Heart left ventricle (tissue), 16 donors: ENCODE results near the gene SNX21. TPM values are rescaled to one million over a fixed set of nuclear protein-coding genes. Genes with fewer than 3 reads are reported as not detected.

Experiments used
- ATAC-seq, 4 donors: fragments of 200-7000 bp; cut with Tn5 transposase; one replicate each; pipeline ENCODE4 v1.9.1; 2020 to 2022; ENCODE audit warnings: moderate library complexity in 4 of 4, mild to moderate bottlenecking in 3 of 4, moderate number of reproducible peaks in 1 of 4
- DNase-seq, 5 donors: peaks; one replicate each; pipeline ENCODE4 v3.0.0-alpha.2; 2020
- H3K27ac ChIP-seq, 12 donors: fragments of 200-600 bp; sonication (generic) in 4 of 12; one replicate each; pipeline versions ENCODE4 v1.5.0 to v1.8.0; 2016 to 2022; ENCODE audit warnings: mild to moderate bottlenecking in 2 of 12
- H3K27me3 ChIP-seq, 9 donors: fragments of 200-600 bp; sonication (generic) in 2 of 9; one replicate each; pipeline versions ENCODE4 v1.5.1 to v1.8.0; 2016 to 2022; ENCODE audit warnings: mild to moderate bottlenecking in 3 of 9
- H3K36me3 ChIP-seq, 9 donors: fragments of 200-600 bp; sonication (generic) in 2 of 9; one replicate each; pipeline versions ENCODE4 v1.5.0 to v1.8.0; 2018 to 2022; ENCODE audit warnings: mild to moderate bottlenecking in 2 of 9
- H3K4me1 ChIP-seq, 12 donors: fragments of 200-600 bp; sonication (generic) in 4 of 12; one replicate each; pipeline versions ENCODE4 v1.5.0 to v1.8.0; 2016 to 2022; ENCODE audit warnings: mild to moderate bottlenecking in 3 of 12
- H3K4me3 ChIP-seq, 12 donors: fragments of 200-600 bp; sonication (generic) in 4 of 12; one replicate each; pipeline versions ENCODE4 v1.5.0 to v1.8.0; 2017 to 2022; ENCODE audit warnings: mild to moderate bottlenecking in 9 of 12, moderate library complexity in 4 of 12
- H3K9me3 ChIP-seq, 12 donors: fragments of 200-600 bp; sonication (generic) in 4 of 12; one replicate each; pipeline versions ENCODE4 v1.5.0 to v1.8.0; 2016 to 2022; ENCODE audit warnings: mild to moderate bottlenecking in 1 of 12
- POLR2A ChIP-seq, 2 donors: fragments of 450-650 bp; IDR thresholded peaks; one replicate each; pipeline ENCODE4 v1.6.1; 2017; ENCODE audit warnings: antibody characterized with exemption in 2 of 2, mild to moderate bottlenecking in 2 of 2, moderate library complexity in 2 of 2
- WGBS, 4 donors: extraction: QIAGEN DNeasy Blood & Tissue Kit in 2 of 4; methylation state at CpG; one replicate each; pipeline versions ENCODE4 v1.1.5 to v1.1.7; 2013 to 2018; 5-methylcytosine and 5-hydroxymethylcytosine counted together
- intact Hi-C, 10 donors: fragments of 100-400 bp; cut with DNase I; formaldehyde crosslinking; loops; one replicate each; pipeline versions ENCODE4 v1.11.1 to v1.14.2; 2022
- polyA plus RNA-seq, 2 donors: library from polyadenylated mRNA; stranded (reverse); fragments of 200-250 nt; gene quantifications; one replicate each; pipeline ENCODE4 v1.2.3, GENCODE V29; 2013
- total RNA-seq, 9 donors: library from RNA; depleted of rRNA in 2 of 9; stranded (reverse); fragments of >200 nt in 2 of 9; fragmentation: NEBNext Ultra II Directional in 3 of 9; extraction: Animal tissue kit (Norgen Biotek cat#: 25700) in 3 of 9; gene quantifications; one replicate each; pipeline versions ENCODE4 v1.1.0 to v1.2.4, GENCODE V29; 2016 to 2023
- TF ChIP-seq, protein P1 (sequence below), 12 donors: fragments of 200-600 bp; sonication (generic) in 4 of 12; IDR thresholded peaks; one replicate each; pipeline versions ENCODE4 v1.5.0 to v1.8.0; 2018 to 2022; ENCODE audit warnings: antibody characterized with exemption in 12 of 12, mild to moderate bottlenecking in 5 of 12
- donor health status: ischemic (EF 13 %, LVEDD 7.1; RV severe dilation, severe dysfunction).
- donor health status: healthy with polysubstance abuse.
- donor health status: DM: no; HTN: yes; CAD: no.
- donor health status: DM: no; HTN: no; CAD: no.
- donor health status: ischemic (EF 25% LVEDD 6.9; RV normal size, moderate dysfunction).
- donor health status: ischemic (EF 25% LVEDD 5.7; RV mildly dilated, moderate dysfunction).
- donor health status: healthy.
- donor health status: DM: yes; HTN: yes; CAD: no.
- donor health status: ischemic (EF 35%, LVEDD 5.7; RV mildly dilated, moderate dysfunction).
- donor health status: nonischemic (EF 11% LVEDD 7.7; RV severe dilation, severe dysfunction).
- donor health status: DM: yes; HTN: yes; CAD: no.
- donor health status: PGD.
- donor health status: ischemic (EF 29% LVEDD 5.4; RV normal size, mild dysfunction).
- donor health status: nonischemic (EF 23%, LVEDD 6.1; RV moderate dilation, normal function).

SNX21 gene
- total and polyA plus RNA-seq, 11 donors, result 13.7 to 45.6 (median 18.9) TPM

DNA sequence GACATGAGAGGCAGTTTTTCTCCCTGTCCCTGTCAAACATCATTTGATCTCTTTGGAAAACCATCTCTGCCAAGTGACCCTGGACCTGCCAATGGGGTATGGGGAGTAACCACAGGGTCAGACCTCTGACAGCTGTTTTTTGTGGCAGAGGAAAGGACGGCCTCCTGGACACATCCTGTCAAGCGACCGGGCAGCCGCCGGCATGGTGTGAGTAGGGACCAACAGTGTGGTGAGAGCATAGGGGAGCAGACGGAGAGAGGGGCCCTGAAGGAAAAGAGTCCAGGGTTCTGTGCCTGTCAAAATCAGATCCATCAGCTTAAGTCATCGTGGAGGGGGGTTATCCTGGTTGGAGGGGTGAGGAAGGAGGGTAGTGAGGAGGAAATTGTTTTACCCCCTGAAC is 31.7 kb upstream of the SNX21 start:
- no peak for ATAC-seq
- intact Hi-C loops, result loop anchor here in 1 of 10 donors (10.0 kb wide), 1 partner anchor 163 kb away; no protein-coding TSS in a partner anchor
- H3K36me3 ChIP-seq, result peaks cover 0 to 73% (median 66%) of the 10 kb centered on the region in 9 donors

DNA sequence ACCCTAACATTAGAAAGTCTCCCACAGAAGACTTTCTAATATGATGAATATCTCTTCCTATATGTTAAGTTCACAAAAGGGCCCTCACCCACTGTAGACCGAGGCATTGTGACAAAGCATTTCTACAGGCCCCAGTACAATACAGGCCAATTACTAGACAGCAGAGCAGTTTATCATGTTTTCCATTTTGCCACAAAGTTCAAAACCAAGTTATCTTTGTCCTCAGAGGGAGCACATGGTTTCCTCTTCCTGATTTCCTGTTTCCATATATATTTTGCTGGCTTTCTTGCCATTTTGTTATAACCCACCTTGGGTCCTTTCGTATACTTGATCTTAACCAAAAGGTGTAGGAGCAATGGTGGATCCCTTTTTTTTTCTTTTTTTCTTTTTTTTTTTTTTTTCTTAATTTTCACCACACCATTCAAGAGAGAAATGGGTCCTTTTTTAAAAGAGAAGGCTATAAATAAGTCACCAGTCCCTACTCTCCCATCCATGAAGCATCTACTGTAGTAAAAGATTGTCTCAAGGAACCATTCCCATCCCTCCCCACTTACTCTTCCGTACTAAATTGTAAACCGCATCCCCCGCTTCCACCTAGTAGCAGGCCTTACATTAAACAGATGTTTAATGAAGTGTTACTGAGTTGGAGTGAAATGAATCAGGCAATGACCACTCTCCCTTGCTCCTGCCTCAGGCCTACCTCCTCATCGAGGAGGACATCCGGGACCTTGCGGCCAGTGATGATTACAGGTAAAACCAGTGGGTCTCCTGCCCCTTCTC is 23.2 kb upstream of the SNX21 start:
- WGBS, 4 donors, result 91 to 95% (median 93%) methylated on average over 8 of the region's 8 CpGs
- Histone ChIP-seq H3K27me3 (no peaks in the 10 kb centered on the region), H3K4me3 (no peak overlapping the region), H3K27ac (no peak overlapping the region), H3K36me3 (peaks cover 3 to 64% (median 62%) of the 10 kb centered on the region in 9 donors), H3K9me3 (no peaks in the 10 kb centered on the region), H3K4me1 (peaks cover 0 to 12% (median 6%) of the 10 kb centered on the region in 12 donors)
- no peak for TF ChIP-seq POLR2A (IDR thresholded peaks at IDR 0.05)
- TF ChIP-seq, protein P1, sequence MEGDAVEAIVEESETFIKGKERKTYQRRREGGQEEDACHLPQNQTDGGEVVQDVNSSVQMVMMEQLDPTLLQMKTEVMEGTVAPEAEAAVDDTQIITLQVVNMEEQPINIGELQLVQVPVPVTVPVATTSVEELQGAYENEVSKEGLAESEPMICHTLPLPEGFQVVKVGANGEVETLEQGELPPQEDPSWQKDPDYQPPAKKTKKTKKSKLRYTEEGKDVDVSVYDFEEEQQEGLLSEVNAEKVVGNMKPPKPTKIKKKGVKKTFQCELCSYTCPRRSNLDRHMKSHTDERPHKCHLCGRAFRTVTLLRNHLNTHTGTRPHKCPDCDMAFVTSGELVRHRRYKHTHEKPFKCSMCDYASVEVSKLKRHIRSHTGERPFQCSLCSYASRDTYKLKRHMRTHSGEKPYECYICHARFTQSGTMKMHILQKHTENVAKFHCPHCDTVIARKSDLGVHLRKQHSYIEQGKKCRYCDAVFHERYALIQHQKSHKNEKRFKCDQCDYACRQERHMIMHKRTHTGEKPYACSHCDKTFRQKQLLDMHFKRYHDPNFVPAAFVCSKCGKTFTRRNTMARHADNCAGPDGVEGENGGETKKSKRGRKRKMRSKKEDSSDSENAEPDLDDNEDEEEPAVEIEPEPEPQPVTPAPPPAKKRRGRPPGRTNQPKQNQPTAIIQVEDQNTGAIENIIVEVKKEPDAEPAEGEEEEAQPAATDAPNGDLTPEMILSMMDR (IDR thresholded peaks at IDR 0.05), result no peak
- no peak for DNase-seq
- intact Hi-C loops, result loop anchor here in 1 of 10 donors (5.0 kb wide), 1 partner anchor 157 kb away; no protein-coding TSS in a partner anchor
- no peak for ATAC-seq

More for the DNA sequence above, 31.7 kb upstream of the SNX21 start:
- Histone ChIP-seq H3K9me3 (no peaks in the 10 kb centered on the region), H3K27me3 (no peaks in the 10 kb centered on the region), H3K4me3 (no peak overlapping the region), H3K4me1 (peaks cover 0 to 12% (median 1%) of the 10 kb centered on the region in 12 donors), H3K27ac (no peak overlapping the region)
- TF ChIP-seq, protein P1 (IDR thresholded peaks at IDR 0.05), result no peak
- no peak for TF ChIP-seq POLR2A (IDR thresholded peaks at IDR 0.05)
- WGBS, 4 donors, result 84 to 93% (median 87%) methylated on average over 7 of the region's 7 CpGs
- no peak for DNase-seq

DNA sequence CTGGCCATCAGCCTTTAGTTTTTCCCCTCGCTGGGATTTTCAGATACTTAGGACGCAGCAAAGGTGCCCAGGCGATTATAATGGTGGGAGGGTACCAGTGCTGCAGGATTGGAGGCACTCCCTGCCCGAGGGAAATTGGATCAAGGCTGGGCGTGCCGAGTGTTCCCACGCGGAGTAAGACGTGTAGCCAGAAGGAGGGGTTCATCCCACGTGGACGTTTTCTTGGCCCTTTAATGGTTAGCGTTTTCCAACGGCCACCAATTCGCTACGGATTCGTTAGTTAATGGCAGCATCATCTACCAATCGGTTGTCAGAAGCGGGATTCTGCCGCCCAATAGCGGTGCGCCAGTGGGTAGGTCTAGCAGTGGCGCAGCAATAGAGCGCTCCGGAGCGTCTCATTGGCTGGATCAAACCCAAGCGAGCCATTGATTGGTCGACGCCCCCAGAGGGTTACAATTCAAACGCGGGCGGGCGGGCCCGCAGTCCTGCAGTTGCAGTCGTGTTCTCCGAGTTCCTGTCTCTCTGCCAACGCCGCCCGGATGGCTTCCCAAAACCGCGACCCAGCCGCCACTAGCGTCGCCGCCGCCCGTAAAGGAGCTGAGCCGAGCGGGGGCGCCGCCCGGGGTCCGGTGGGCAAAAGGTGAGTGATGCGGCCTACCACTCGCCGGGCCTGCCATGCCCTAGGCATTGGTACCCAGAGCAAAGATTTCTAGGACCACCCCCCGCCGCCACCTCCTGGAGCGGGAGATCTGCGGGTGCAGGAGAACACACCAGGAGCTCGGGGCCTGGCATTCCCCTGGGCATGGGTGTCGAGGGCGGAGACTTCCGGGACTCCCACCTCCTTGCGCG is 21.2 kb upstream of the SNX21 start, which contains the start of gene UBE2C:
Gene UBE2C, plus strand, starts transcription at position 488 of the 849 bp plus-strand sequence. Its CDS starts 52 bp downstream, at position 540.
- DNase-seq, result peak; percentile 96 to 98 (median 98)
- peaks cover 3 to 44% (median 42%) of the 10 kb centered on the region in 9 donors for H3K36me3 ChIP-seq
- H3K27ac ChIP-seq, result peak within 1 kb of the TSS in 6 of 12 donors; percentile 16 to 61 (median 34)
- peak in 1 of 2 donors; percentile 20 for TF ChIP-seq POLR2A (IDR thresholded peaks at IDR 0.05)
- TF ChIP-seq, protein P1 (IDR thresholded peaks at IDR 0.05), result no peak
- WGBS, 4 donors, result 0 to 1% (median 1%) methylated on average over 51 to 65 of the region's 65 CpGs
- H3K27me3 ChIP-seq, result no peaks in the 10 kb centered on the region
- no peaks in the 10 kb centered on the region for H3K9me3 ChIP-seq
- intact Hi-C loops, result loop anchor here in 1 of 10 donors (5.0 kb wide), 1 partner anchor 155 kb away; no protein-coding TSS in a partner anchor
- peak; percentile 99 for ATAC-seq
- peak within 1 kb of the TSS; percentile 30 to 76 (median 56) for H3K4me3 ChIP-seq
- H3K4me1 ChIP-seq, result peaks cover 0 to 13% (median 6%) of the 10 kb centered on the region in 12 donors
